ENCODE measurements around the gene PCMTD2. TPM values are rescaled to one million over a fixed set of nuclear protein-coding genes. Genes with fewer than 3 reads are reported as not detected.

Gene PCMTD2
- polyA plus RNA-seq, 1 of the 3 experiments (the other 2 are of a cell fraction): 50.7 TPM

- H3F3A ChIP-seq (replicated peaks; ENCODE audit: insufficient read depth): no peaks in the 10 kb centered on the region
- no peak overlapping the region for H3K4me2 ChIP-seq
- 54% methylated on average over 6 of the region's 11 CpGs for whole genome bisulfite sequencing (ENCODE audit: low lambda C conversion rate)
- CTCF ChIA-PET: interaction anchor here (1.5 kb wide), 1 partner anchor 48 kb away, joined by 3 read pairs; no protein-coding TSS in a partner anchor
- no peak overlapping the region for H2AFZ ChIP-seq (ENCODE audit: low read depth)
- TF ChIP-seq FOXM1 (IDR thresholded peaks at IDR 0.05; ENCODE audit: low read depth) (no peak), EZH2phosphoT487 (IDR thresholded peaks at IDR 0.05; ENCODE audit: borderline replicate concordance, low read depth) (no peak), PBX3 (IDR thresholded peaks at IDR 0.05) (no peak), MAX (IDR thresholded peaks at IDR 0.05; ENCODE audit: low read depth) (no peak), CHD2 (IDR thresholded peaks at IDR 0.05; ENCODE audit: low read length, partially characterized antibody) (no peak), RFX5 (IDR thresholded peaks at IDR 0.05; ENCODE audit: low read length) (no peak), JUND (IDR thresholded peaks at IDR 0.05) (no peak), RXRA (IDR thresholded peaks at IDR 0.05; ENCODE audit: borderline replicate concordance, low read depth) (no peak), RAD21 (IDR thresholded peaks at IDR 0.05; ENCODE audit: low read length) (no peak), ELF1 (IDR thresholded peaks at IDR 0.05) (no peak), EP300 (IDR thresholded peaks at IDR 0.05; ENCODE audit: borderline replicate concordance in 1 of 2, low read depth in 1 of 2, low read length in 1 of 2) (no peak)
- no peaks in the 10 kb centered on the region for H4K20me1 ChIP-seq (ENCODE audit: insufficient read depth)
- no peaks in the 10 kb centered on the region; the same call in 1 of the 2 replicates for H3K27me3 ChIP-seq (ENCODE audit: insufficient read depth)
- POLR2A ChIA-PET: no interaction called here
- peaks cover 0 to 45% of the 10 kb centered on the region in 2 experiments; a peak in 1 of 4 replicates for H3K4me1 ChIP-seq (ENCODE audit: control insufficient read depth in 1 of 2, insufficient read depth in 2 of 2, low read depth in 1 of 2, low read length in 1 of 2)
- DNase-seq: no peak
- H3K9ac ChIP-seq: no peak overlapping the region
- no peak overlapping the region for H3K4me3 ChIP-seq (ENCODE audit: low read depth in 2 of 2, low read length in 1 of 2)
- H3K36me3 ChIP-seq (replicated peaks in 1 of 2; ENCODE audit: control insufficient read depth in 1 of 2, insufficient read depth in 2 of 2, low read length in 1 of 2): no peaks in the 10 kb centered on the region
- H3K9me3 ChIP-seq: no peaks in the 10 kb centered on the region
- H3K27ac ChIP-seq (ENCODE audit: low read depth in 2 of 2, low read length in 1 of 2): no peak overlapping the region; a peak in 1 of 4 replicates
- H3K9me2 ChIP-seq: no peaks in the 10 kb centered on the region
- no peaks in the 10 kb centered on the region for H3K79me2 ChIP-seq (ENCODE audit: insufficient read depth)
These were observed 38.6 kb upstream of the PCMTD2 start for GRCh38 chr20:64216910-64217309.

- CTCF ChIA-PET: no interaction called here
- Histone ChIP-seq H3K27me3 (ENCODE audit: insufficient read depth) (no peaks in the 10 kb centered on the region; the same call in 1 of the 2 replicates), H3K27ac (ENCODE audit: low read depth in 2 of 2, low read length in 1 of 2) (no peak overlapping the region; a peak in 1 of 4 replicates), H3K4me3 (ENCODE audit: low read depth in 2 of 2, low read length in 1 of 2) (no peak overlapping the region), H3F3A (replicated peaks; ENCODE audit: insufficient read depth) (no peaks in the 10 kb centered on the region), H2AFZ (ENCODE audit: low read depth) (no peak overlapping the region), H3K9me2 (no peaks in the 10 kb centered on the region), H3K79me2 (ENCODE audit: insufficient read depth) (no peaks in the 10 kb centered on the region), H3K4me2 (no peak overlapping the region), H3K4me1 (ENCODE audit: control insufficient read depth in 1 of 2, insufficient read depth in 2 of 2, low read depth in 1 of 2, low read length in 1 of 2) (peaks cover 0 to 41% of the 10 kb centered on the region in 2 experiments; a peak in 1 of 4 replicates), H3K9ac (no peak overlapping the region), H4K20me1 (ENCODE audit: insufficient read depth) (no peaks in the 10 kb centered on the region), H3K36me3 (replicated peaks in 1 of 2; ENCODE audit: control insufficient read depth in 1 of 2, insufficient read depth in 2 of 2, low read length in 1 of 2) (no peaks in the 10 kb centered on the region), H3K9me3 (no peaks in the 10 kb centered on the region)
- peak; percentile 55 for DNase-seq
- POLR2A ChIA-PET: no interaction called here
- WGBS (ENCODE audit: low lambda C conversion rate): 69% methylated on average over 13 of the region's 13 CpGs
- no peak for TF ChIP-seq GATA2 (CRISPR knock-in tag; IDR thresholded peaks at IDR 0.05)
- no peak for TF ChIP-seq REST (IDR thresholded peaks at IDR 0.05; ENCODE audit: low read depth, low read length)
- no peak for TF ChIP-seq RFX5 (IDR thresholded peaks at IDR 0.05; ENCODE audit: low read length)
- TF ChIP-seq USF1 (IDR thresholded peaks at IDR 0.05; ENCODE audit: borderline replicate concordance, low read depth): no peak
- TF ChIP-seq MEF2A (IDR thresholded peaks at IDR 0.05; ENCODE audit: borderline replicate concordance, low read depth): no peak
- no peak for TF ChIP-seq CHD2 (IDR thresholded peaks at IDR 0.05; ENCODE audit: low read length, partially characterized antibody)
- TF ChIP-seq GABPA (IDR thresholded peaks at IDR 0.05; ENCODE audit: low read depth): no peak
- TF ChIP-seq RCOR1 (IDR thresholded peaks at IDR 0.05; ENCODE audit: low read length): no peak
- TF ChIP-seq POLR2AphosphoS5 (IDR thresholded peaks at IDR 0.05; ENCODE audit: low read depth, low read length): no peak
- TF ChIP-seq MXI1 (IDR thresholded peaks at IDR 0.05; ENCODE audit: low read depth, low read length): no peak
- no peak for TF ChIP-seq TAF1 (IDR thresholded peaks at IDR 0.05; ENCODE audit: borderline replicate concordance, low read depth, low read length)
- TF ChIP-seq NRF1 (IDR thresholded peaks at IDR 0.05; ENCODE audit: low read depth, low read length): no peak
- no peak for TF ChIP-seq USF2 (IDR thresholded peaks at IDR 0.05; ENCODE audit: borderline replicate concordance, low read depth, low read length)
- no peak for TF ChIP-seq ELF1 (IDR thresholded peaks at IDR 0.05)
These were observed 37.9 kb upstream of the PCMTD2 start for GRCh38 chr20:64217539-64218221.
